ENCODE measurements around the gene RAVER2. TPM values are rescaled to one million over a fixed set of nuclear protein-coding genes. Genes with fewer than 3 reads are reported as not detected.

Gene RAVER2, protein sequence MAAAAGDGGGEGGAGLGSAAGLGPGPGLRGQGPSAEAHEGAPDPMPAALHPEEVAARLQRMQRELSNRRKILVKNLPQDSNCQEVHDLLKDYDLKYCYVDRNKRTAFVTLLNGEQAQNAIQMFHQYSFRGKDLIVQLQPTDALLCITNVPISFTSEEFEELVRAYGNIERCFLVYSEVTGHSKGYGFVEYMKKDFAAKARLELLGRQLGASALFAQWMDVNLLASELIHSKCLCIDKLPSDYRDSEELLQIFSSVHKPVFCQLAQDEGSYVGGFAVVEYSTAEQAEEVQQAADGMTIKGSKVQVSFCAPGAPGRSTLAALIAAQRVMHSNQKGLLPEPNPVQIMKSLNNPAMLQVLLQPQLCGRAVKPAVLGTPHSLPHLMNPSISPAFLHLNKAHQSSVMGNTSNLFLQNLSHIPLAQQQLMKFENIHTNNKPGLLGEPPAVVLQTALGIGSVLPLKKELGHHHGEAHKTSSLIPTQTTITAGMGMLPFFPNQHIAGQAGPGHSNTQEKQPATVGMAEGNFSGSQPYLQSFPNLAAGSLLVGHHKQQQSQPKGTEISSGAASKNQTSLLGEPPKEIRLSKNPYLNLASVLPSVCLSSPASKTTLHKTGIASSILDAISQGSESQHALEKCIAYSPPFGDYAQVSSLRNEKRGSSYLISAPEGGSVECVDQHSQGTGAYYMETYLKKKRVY
- 10.5 and 12.4 TPM in 2 replicates for total RNA-seq

DNA sequence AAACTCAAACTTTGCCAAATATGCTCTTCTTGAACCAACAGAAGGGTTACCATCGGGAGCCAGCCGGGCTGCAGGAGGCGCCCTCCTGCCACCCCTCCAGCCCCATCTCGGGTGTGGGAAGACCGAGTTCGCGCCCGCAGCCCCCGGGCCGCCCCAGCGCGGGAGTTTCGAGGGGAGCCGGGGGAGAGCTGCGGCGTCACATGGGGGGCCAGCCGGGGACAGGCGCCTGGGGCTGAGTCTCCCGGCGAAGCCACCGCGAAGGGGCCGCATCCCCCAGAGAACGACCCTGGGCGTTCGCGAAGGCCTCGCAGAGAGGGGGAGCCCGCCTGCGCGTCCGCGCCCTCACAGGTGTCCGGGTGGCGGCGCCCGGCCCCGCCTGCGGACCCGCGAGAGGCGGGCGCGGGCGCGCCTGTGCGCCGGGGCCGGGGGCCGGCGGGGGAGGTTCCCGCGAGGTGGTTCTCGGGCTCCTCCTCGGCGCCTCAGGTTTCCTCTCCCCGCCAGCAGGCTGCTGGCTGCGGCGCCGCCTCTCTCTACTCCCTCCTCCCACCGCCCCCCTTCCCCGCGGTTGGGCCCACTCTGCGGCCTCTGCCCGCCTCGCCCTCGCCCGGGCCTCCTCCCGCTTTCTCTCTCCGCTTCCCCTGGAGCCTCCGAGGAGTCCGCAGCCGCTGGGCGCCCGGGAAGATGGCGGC, at the start of gene RAVER2:
Gene RAVER2 (plus strand): TSS at position 584 of the 689 bp plus-strand sequence. CDS start 98 bp downstream, at position 682.

Other genes with a start within 250 kb of the RAVER2 start
- 209 and 373 TPM in 2 replicates for gene JAK1, start 221.5 kb downstream of the RAVER2 start, total RNA-seq

All from vein endothelial cell (primary cell).